RWPE1 (cell line): ENCODE measurements around the gene CDIPT.

Experiments used
- CTCF ChIA-PET: fragments of 350-600 bp; sonication (Branson Sonifier 250); formaldehyde crosslinking; extraction: SDS; loops from one replicate; lab custom pipeline; 2021; lab: Yijun Ruan, JAX
- POLR2A ChIA-PET: fragments of 400-600 bp; formaldehyde crosslinking; extraction: SDS; loops from one replicate; lab custom pipeline; 2020; ENCODE audit warnings: antibody characterized with exemption; ENCODE audit not compliant: low non-redundant PET; lab: Yijun Ruan, JAX
- DNase-seq: peaks from one replicate; pipeline ENCODE4 v3.0.0; 2012; ENCODE audit warnings: low spot score
- H3K27ac ChIP-seq: fragments of 450-650 bp; 2 replicates; pipeline ENCODE4 v1.5.1; 2017
- CTCF ChIP-seq: fragments of 450-650 bp; conservative IDR thresholded peaks from 2 replicates; pipeline ENCODE4 v1.5.1; 2017; ENCODE audit warnings: low read depth, mild to moderate bottlenecking

The CDIPT gene

DNA sequence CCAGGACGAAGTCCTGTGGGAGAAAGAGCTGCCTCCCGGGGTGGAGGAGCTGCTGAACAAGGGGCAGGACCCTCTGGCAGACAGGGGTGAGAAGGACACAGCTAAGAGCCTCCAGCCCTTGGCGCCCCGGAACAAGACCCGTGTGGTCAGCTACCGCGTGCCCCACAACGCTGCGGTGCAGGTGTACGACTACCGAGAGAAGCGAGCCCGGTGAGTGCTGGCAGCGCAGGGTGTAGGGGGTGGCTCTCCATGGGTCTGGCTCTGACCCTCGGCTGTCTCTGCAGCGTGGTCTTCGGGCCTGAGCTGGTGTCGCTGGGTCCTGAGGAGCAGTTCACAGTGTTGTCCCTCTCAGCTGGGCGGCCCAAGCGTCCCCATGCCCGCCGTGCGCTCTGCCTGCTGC lies 21.4 kb downstream of the CDIPT start:
- CTCF ChIA-PET: interaction anchor here (0.6 kb wide), 1 partner anchor 29 kb away, joined by 4 read pairs; no protein-coding TSS in a partner anchor
- DNase-seq: no peak
- no peak for TF ChIP-seq CTCF
- POLR2A ChIA-PET: no interaction called here
- no peak overlapping the region for H3K27ac ChIP-seq

- ChIA-PET POLR2A (interaction anchor here (0.6 kb wide), 1 partner anchor 211 kb away, joined by 3 read pairs; no protein-coding TSS in a partner anchor), CTCF (interaction anchor here (0.6 kb wide), 1 partner anchor 139 kb away, joined by 6 read pairs; no protein-coding TSS in a partner anchor)
- DNase-seq: no peak
- no peak for TF ChIP-seq CTCF
- H3K27ac ChIP-seq: no peak overlapping the region
These were observed 22.8 kb downstream of the CDIPT start for GRCh38 chr16:29840240-29840639.

GRCh38 chr16:29839822-29840221 lies 23.2 kb downstream of the CDIPT start:
- ChIA-PET POLR2A (interaction anchor here (0.6 kb wide), 1 partner anchor 212 kb away, joined by 3 read pairs; no protein-coding TSS in a partner anchor), CTCF (interaction anchor here (0.6 to 0.7 kb wide), 2 partner anchors 140 to 184 kb away, joined by 3 to 6 read pairs; no protein-coding TSS in a partner anchor)
- DNase-seq: no peak
- no peak for TF ChIP-seq CTCF
- no peak overlapping the region for H3K27ac ChIP-seq

DNA sequence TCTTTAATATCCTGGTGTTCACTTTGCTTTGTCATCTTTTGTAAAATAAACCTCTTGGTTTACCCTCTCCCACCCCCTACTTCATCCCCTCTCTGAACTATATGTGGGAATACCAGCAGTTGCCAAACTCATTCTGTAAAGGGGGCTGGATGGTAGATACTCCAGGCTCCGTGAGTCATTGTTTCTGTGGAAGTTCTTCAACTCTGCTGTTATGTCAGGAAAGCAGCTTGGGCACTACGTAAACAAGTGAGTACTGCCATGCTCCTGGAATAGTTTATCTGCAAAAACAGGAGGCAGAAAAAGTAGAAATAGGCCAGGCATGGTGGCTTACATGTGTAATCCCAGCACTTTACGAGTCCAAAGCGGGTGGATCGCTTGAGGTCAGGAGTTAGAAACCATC lies 25.2 kb downstream of the CDIPT start:
- no peak overlapping the region for H3K27ac ChIP-seq
- TF ChIP-seq CTCF: no peak
- CTCF ChIA-PET: interaction anchor here (0.5 to 1.5 kb wide), 2 partner anchors 10 to 11 kb away, joined by 3 to 4 read pairs; no protein-coding TSS in a partner anchor
- DNase-seq: no peak
- POLR2A ChIA-PET: no interaction called here

DNA sequence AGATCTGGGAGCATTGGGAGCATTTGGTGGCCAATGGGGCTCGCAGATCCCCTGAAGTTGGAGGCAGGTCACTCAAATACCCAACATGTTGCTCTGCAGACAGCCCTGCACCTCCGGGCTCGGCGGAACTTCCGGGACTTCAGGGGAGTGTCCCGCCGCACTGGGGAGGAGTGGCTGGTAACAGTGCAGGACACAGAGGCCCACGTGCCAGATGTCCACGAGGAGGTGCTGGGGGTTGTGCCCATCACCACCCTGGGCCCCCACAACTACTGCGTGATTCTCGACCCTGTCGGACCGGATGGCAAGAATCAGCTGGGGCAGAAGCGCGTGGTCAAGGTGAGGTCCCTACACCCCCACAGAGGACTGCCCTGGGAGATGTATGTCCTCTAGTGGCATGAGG lies 26.4 kb downstream of the CDIPT start:
- H3K27ac ChIP-seq: no peak overlapping the region
- POLR2A ChIA-PET: no interaction called here
- CTCF ChIA-PET: interaction anchor here (1.5 kb wide), 1 partner anchor 12 kb away, joined by 3 read pairs; no protein-coding TSS in a partner anchor
- no peak for DNase-seq
- no peak for TF ChIP-seq CTCF

- ChIA-PET POLR2A (no interaction called here), CTCF (no interaction called here)
- no peak overlapping the region for H3K27ac ChIP-seq
- TF ChIP-seq CTCF: no peak
- no peak for DNase-seq
These were observed 27.1 kb downstream of the CDIPT start for GRCh38 chr16:29835926-29836325.
